GM23248 (cell line): ENCODE measurements around the gene GRAMD1B.

Experiments used
- EZH2 ChIP-seq: fragments of 200-600 bp; sonication (generic); IDR thresholded peaks from 2 replicates; pipeline ENCODE4 v1.6.1; 2018; ENCODE audit warnings: antibody characterized with exemption, mild to moderate bottlenecking; ENCODE audit not compliant: insufficient read depth, poor library complexity, severe bottlenecking
- EZH2phosphoT487 ChIP-seq: fragments of 200-600 bp; sonication (generic); IDR thresholded peaks from 2 replicates; pipeline ENCODE4 v1.6.1; 2018; ENCODE audit warnings: antibody characterized with exemption, moderate library complexity, mild to moderate bottlenecking, low read depth; ENCODE audit not compliant: insufficient read depth

DNA sequence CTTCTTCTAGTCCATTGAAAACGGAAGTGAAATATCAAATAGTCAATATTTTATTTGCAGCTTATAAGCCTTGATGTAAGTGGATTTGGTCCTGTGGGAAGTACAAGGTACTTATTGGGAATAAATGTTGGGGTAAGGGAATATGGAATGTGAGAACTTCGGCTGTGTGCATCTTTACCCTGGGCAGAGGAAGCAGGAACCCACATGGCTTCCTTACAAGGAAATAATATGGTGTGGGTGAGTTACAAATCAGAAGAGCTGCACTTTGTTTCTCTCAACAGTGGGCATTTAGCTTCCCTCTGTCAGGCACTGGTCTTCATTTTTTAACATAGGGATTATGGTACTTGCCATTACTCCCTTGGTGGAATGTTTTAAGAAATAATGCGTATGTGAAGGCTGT, 146.4 kb downstream of the GRAMD1B start:
- no peak for TF ChIP-seq EZH2phosphoT487
- TF ChIP-seq EZH2: no peak
